ENCODE results near the gene ARID3A. TPM values are rescaled to one million over a fixed set of nuclear protein-coding genes. Genes with fewer than 3 reads are reported as not detected.

ARID3A gene
- total RNA-seq, 1 experiment from 2014 or later: 5.6 TPM

- peaks cover 4% of the 10 kb centered on the region; the same call in 1 of the 2 replicates for H3K79me2 ChIP-seq (ENCODE audit: low read length)
- H3F3A ChIP-seq (ENCODE audit: low read length, unreplicated experiment): no peaks in the 10 kb centered on the region
- no peaks in the 10 kb centered on the region; the same call in 1 of the 2 replicates for H3K4me1 ChIP-seq (ENCODE audit: insufficient read depth, low read length)
- H3K27me3 ChIP-seq (ENCODE audit: low read length): no peaks in the 10 kb centered on the region
- no peak for ATAC-seq
- no peaks in the 10 kb centered on the region for H3K9me3 ChIP-seq (ENCODE audit: low read length)
- no peak overlapping the region for H3K9ac ChIP-seq (ENCODE audit: low read length)
- TF ChIP-seq EZH2phosphoT487 (IDR thresholded peaks at IDR 0.05; ENCODE audit: borderline replicate concordance, low read length) (no peak), EZH2 (IDR thresholded peaks at IDR 0.05; ENCODE audit: low read length, unreplicated experiment) (no peak), CTCF (conservative IDR thresholded peaks at IDR 0.05; ENCODE audit: low read depth, low read length) (no peak)
- intact Hi-C loops (cut with micrococcal nuclease): no loop called here
- no peaks in the 10 kb centered on the region for H3K9me2 ChIP-seq (replicated peaks; ENCODE audit: low read length)
- H3K36me3 ChIP-seq (ENCODE audit: low read depth, low read length): no peaks in the 10 kb centered on the region; the same call in 1 of the 2 replicates
- H3K27ac ChIP-seq (ENCODE audit: low read length): no peak overlapping the region
- H4K20me1 ChIP-seq (ENCODE audit: low read length): no peaks in the 10 kb centered on the region
- DNase-seq: no peak
- no peak overlapping the region for H3K4me2 ChIP-seq (ENCODE audit: low read length)
- no peak overlapping the region for H3K4me3 ChIP-seq (ENCODE audit: low read length)
- ChIA-PET CTCF (no interaction called here), POLR2A (ENCODE audit: unreplicated experiment) (no interaction called here)
- no peak overlapping the region for H2AFZ ChIP-seq (ENCODE audit: low read length)
- no TSS peak for BruUV-seq (replicated peaks)
Measured at GRCh38 chr19:990119-990571, 64.3 kb downstream of the ARID3A start.

- no peak overlapping the region for H2AFZ ChIP-seq (ENCODE audit: low read length)
- H3K4me2 ChIP-seq (ENCODE audit: low read length): no peak overlapping the region
- no peaks in the 10 kb centered on the region; the same call in 1 of the 2 replicates for H3K36me3 ChIP-seq (ENCODE audit: low read depth, low read length)
- no peaks in the 10 kb centered on the region for H3K27me3 ChIP-seq (ENCODE audit: low read length)
- H3K4me3 ChIP-seq (ENCODE audit: low read length): no peak overlapping the region
- no peaks in the 10 kb centered on the region for H3K9me2 ChIP-seq (replicated peaks; ENCODE audit: low read length)
- H3K9me3 ChIP-seq (ENCODE audit: low read length): no peaks in the 10 kb centered on the region
- no peaks in the 10 kb centered on the region for H3K79me2 ChIP-seq (ENCODE audit: low read length)
- no peak overlapping the region for H3K27ac ChIP-seq (ENCODE audit: low read length)
- no peak for TF ChIP-seq EZH2phosphoT487 (IDR thresholded peaks at IDR 0.05; ENCODE audit: borderline replicate concordance, low read length)
- no peak for TF ChIP-seq CTCF (conservative IDR thresholded peaks at IDR 0.05; ENCODE audit: low read depth, low read length)
- TF ChIP-seq EZH2 (IDR thresholded peaks at IDR 0.05; ENCODE audit: low read length, unreplicated experiment): no peak
- ATAC-seq (no peak), DNase-seq (no peak)
- H3F3A ChIP-seq (ENCODE audit: low read length, unreplicated experiment): no peaks in the 10 kb centered on the region
- CTCF ChIA-PET: no interaction called here
- BruUV-seq (replicated peaks): no TSS peak
- no peaks in the 10 kb centered on the region for H3K4me1 ChIP-seq (ENCODE audit: insufficient read depth, low read length)
- POLR2A ChIA-PET (ENCODE audit: unreplicated experiment): no interaction called here
- intact Hi-C loops (cut with micrococcal nuclease): no loop called here
- H4K20me1 ChIP-seq (ENCODE audit: low read length): no peaks in the 10 kb centered on the region
- no peak overlapping the region for H3K9ac ChIP-seq (ENCODE audit: low read length)
Measured at GRCh38 chr19:990746-991145, 64.9 kb downstream of the ARID3A start.

GRCh38 chr19:991174-991931 is 65.5 kb downstream of the ARID3A start:
- no peaks in the 10 kb centered on the region; the same call in 1 of the 2 replicates for H3K36me3 ChIP-seq (ENCODE audit: low read depth, low read length)
- H3K27ac ChIP-seq (ENCODE audit: low read length): no peak overlapping the region
- H3K9me2 ChIP-seq (replicated peaks; ENCODE audit: low read length): no peaks in the 10 kb centered on the region
- no peaks in the 10 kb centered on the region for H3K79me2 ChIP-seq (ENCODE audit: low read length)
- H3K4me1 ChIP-seq (ENCODE audit: insufficient read depth, low read length): peaks cover 5% of the 10 kb centered on the region
- no peak for TF ChIP-seq EZH2phosphoT487 (IDR thresholded peaks at IDR 0.05; ENCODE audit: borderline replicate concordance, low read length)
- TF ChIP-seq CTCF (conservative IDR thresholded peaks at IDR 0.05; ENCODE audit: low read depth, low read length): no peak
- no peak for TF ChIP-seq EZH2 (IDR thresholded peaks at IDR 0.05; ENCODE audit: low read length, unreplicated experiment)
- ChIA-PET POLR2A (ENCODE audit: unreplicated experiment) (no interaction called here), CTCF (no interaction called here)
- H2AFZ ChIP-seq (ENCODE audit: low read length): no peak overlapping the region
- H3K4me3 ChIP-seq (ENCODE audit: low read length): no peak overlapping the region
- H3K4me2 ChIP-seq (ENCODE audit: low read length): no peak overlapping the region
- no peaks in the 10 kb centered on the region; the same call in 1 of the 2 replicates for H3K27me3 ChIP-seq (ENCODE audit: low read length)
- no peaks in the 10 kb centered on the region for H3F3A ChIP-seq (ENCODE audit: low read length, unreplicated experiment)
- no peak overlapping the region for H3K9ac ChIP-seq (ENCODE audit: low read length)
- H4K20me1 ChIP-seq (ENCODE audit: low read length): no peaks in the 10 kb centered on the region
- ATAC-seq (no peak), DNase-seq (peak; percentile 6)
- no peaks in the 10 kb centered on the region for H3K9me3 ChIP-seq (ENCODE audit: low read length)
- intact Hi-C loops (cut with micrococcal nuclease): no loop called here
- no TSS peak for BruUV-seq (replicated peaks)
